NCI-H82 (cell line): ENCODE measurements around the gene B9D1.
A peak's percentile ranks its signal among the peaks of the same experiment; 100 is the strongest.

Source experiments
- DNase-seq: peaks from one replicate; lab custom pipeline; 2025; lab: John Stamatoyannopoulos, UW

The B9D1 gene

GRCh38 chr17:19388791-19389785 lies 26.6 kb upstream of the B9D1 start:
- peak; percentile 24 for DNase-seq

GRCh38 chr17:19387921-19388521 lies 25.5 kb upstream of the B9D1 start:
- DNase-seq = peak; percentile 75

GRCh38 chr17:19386974-19387920 lies 24.7 kb upstream of the B9D1 start, which contains the start of gene MFAP4:
Gene MFAP4 (minus strand): TSS chr17:19387190. CDS start chr17:19387155, 35 bp downstream.
- DNase-seq = peak; percentile 99

GRCh38 chr17:19386051-19386929 lies 23.8 kb upstream of the B9D1 start:
- DNase-seq = peak; percentile 59

- DNase-seq = no peak
Observed at GRCh38 chr17:19385521-19385983, 23.0 kb upstream of the B9D1 start.

- peak; percentile 85 for DNase-seq
Observed at GRCh38 chr17:19384723-19385391, 22.3 kb upstream of the B9D1 start.

- DNase-seq = no peak
Observed at GRCh38 chr17:19383681-19384470, 21.4 kb upstream of the B9D1 start.

- DNase-seq = no peak
Observed at GRCh38 chr17:19382531-19383444, 20.3 kb upstream of the B9D1 start.

- DNase-seq = no peak
Observed at GRCh38 chr17:19381741-19382444, 19.4 kb upstream of the B9D1 start.

GRCh38 chr17:19381361-19381740 lies 18.8 kb upstream of the B9D1 start:
- DNase-seq = no peak

- DNase-seq = no peak
Observed at GRCh38 chr17:19380481-19381301, 18.2 kb upstream of the B9D1 start.

- DNase-seq = no peak
Observed at GRCh38 chr17:19379361-19380065, 17.0 kb upstream of the B9D1 start.

GRCh38 chr17:19378416-19379360 lies 16.2 kb upstream of the B9D1 start, which contains the start of gene MAPK7:
Gene MAPK7 (plus strand): TSS chr17:19378498. CDS start chr17:19378901, 403 bp downstream.
- no peak for DNase-seq

GRCh38 chr17:19377602-19378415 lies 15.3 kb upstream of the B9D1 start:
- DNase-seq = peak; percentile 99
